HG02852 (cell line): Measurements from ENCODE around the gene NAALADL2.

Experiments
- ATAC-seq: cut with Tn5 transposase; IDR thresholded peaks from one replicate; pipeline ENCODE4 v1.9.1; 2021; ENCODE audit warnings: mild to moderate bottlenecking, moderate library complexity; ENCODE audit not compliant: unreplicated experiment

Gene NAALADL2

DNA sequence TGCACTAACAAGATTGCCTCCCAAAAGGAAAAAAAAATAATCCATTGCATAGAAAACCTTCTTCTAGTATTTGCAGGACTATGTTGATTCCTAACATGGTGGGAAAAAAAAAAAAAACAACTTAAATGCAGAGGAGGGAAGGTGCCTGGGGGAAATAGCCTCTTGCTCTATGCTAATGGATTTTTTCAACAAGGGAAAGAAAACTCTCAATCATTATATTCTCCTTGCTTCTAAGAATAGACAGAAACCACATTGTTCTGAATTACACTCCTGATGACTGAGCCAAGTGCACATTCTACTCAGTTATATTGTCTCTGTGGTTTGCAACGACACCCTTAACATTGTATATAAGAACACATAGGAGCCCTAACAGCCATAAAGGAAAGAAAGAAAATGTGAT lies 760.2 kb downstream of the NAALADL2 start:
- no peak for ATAC-seq

DNA sequence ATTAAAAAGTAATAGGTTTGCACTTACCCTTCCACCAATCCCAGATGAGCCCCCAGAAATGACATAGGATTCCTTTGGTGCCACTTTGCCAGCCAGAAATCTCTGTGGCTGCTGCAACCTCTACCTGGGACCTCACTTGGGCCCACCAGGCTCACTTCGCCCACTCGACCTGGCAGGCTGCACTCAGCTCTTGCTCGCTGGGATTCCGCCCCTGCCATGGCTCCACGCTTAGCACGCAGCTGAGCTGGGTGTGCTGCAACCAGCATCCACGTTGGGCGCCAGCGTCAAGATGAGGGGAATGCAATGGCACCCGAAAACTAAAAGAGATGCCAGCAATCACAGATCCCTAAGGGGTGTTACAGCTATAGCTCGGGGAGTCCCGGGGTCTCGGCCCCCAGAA lies 761.0 kb downstream of the NAALADL2 start:
- no peak for ATAC-seq

DNA sequence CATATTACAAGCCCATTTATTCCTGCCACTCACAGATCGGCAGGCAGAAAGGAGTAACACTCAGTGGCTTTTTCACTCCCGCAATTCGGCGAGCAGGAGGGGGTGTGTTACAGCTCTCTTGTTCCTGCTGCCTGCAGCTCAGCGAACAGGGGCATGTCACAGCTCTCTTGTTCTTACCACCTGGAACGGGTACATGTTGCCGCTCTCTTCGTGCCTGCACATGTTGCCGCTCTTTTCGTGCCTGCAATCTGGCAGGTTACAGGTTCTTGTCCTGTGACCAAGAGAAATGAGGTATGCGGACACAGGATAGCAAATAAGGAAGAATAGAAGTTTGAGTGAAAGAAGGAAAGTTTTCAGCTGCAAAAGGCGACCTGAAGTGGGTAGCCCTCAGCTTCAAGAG lies 761.4 kb downstream of the NAALADL2 start:
- ATAC-seq: no peak

DNA sequence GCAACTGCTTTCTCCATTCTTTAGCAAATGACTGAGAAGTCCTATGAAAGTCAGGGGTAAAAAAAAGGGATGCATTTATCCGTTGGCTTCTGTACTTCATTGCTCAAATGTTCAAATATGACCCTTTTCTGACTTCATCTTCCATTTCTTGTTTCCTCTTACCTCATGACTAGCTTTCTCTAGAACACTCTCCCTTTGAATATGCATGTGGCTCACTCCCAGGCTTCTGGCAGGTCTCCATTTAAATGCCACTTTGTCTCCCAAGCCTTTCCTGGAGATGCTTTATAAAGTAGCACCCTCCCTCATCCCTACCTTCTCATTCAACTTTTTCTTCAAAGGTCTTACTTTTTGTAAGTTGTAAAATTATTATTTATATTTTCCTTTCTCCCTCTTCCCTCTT lies 781.8 kb downstream of the NAALADL2 start:
- no peak for ATAC-seq

DNA sequence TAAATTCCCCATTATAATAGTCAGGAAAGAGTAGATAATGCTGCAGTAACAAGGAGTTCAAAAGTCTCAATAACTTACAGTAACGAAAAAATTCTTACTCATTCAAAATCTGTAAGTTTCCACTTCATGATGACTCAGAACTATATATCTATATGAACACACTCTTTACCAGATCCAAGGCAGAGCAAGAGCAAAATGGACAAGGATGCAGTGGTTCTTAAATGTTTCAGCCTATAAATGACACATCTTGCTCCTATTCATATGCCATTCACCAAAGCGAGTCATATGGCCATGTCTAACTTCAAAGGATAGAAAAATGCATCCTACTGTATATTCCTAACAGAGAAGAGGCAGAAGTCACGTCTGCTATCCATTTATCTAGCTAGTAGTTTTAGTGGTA lies 787.7 kb downstream of the NAALADL2 start:
- ATAC-seq: no peak

DNA sequence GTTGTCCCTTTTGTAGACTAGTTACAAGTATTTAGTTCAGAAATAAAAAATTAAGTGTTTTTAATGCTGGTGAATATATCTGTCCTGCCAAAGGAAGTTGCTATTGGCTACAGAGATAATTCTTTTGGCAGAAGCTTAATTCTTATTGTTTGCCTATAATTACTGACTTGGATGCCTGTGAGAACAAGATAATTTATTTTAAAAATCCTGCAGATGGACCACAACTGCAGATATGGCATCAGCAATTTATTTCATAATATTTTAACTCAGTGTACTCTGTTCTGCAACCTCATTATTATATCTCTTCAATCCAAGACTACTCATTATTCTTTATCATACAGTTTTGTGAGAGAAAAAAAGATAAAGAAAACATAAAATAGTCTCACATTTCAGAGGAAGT lies 789.8 kb downstream of the NAALADL2 start:
- ATAC-seq: no peak

DNA sequence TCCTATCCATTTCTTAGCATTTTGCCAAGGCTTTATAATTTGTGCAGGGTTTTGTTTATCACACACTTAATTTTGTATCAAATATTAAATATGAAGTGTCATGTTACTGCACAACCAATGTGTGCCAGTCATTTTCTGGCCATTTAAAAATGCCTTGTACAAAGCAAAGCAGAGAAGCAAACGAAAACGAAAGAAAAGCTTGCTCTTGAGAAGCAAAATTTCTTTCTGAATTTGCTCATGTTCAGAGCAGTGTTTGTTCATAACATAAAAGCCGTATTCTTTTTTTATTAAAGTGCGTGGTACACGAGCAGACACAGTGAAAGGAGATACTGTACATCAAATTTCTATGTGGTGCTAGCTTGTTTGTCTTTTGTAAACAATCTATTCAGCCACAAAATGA lies 792.6 kb downstream of the NAALADL2 start:
- ATAC-seq: no peak

DNA sequence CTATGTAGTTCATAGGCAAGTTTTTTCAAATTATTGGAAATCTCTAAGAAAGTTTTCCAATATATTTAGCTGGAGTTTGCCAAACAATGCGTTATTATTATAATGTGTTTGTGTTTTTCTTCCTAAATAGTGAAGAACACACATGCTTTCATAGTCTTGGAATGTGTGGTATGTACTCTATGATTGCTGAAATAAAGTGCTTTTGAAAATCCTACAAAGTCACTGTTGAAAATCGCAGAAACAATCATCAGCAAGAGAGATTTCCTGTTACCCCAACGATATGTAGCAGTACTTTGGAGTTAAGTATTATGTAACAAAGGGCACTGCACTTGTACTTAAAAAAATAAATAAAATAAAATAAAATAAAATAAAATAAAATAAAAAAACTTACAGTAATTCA lies 796.2 kb downstream of the NAALADL2 start:
- no peak for ATAC-seq

DNA sequence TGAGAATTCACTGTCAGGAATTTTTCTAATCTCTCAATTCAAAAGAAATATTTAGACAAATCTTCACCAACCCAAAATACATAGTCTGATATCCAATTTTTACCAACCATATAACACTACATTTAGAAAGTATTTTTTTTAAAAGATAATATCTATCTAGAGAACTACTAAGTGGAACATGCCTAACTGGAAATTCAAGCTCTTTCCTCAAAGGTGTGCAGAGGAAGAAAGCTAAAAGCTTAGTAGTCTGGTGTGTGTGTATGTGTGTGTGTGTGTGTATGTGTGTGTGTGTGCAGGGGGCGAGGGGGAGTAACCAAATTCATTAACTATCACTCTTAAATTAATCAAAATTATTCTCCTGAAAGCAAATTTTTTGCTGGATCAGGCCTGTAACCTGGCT lies 797.3 kb downstream of the NAALADL2 start:
- no peak for ATAC-seq

DNA sequence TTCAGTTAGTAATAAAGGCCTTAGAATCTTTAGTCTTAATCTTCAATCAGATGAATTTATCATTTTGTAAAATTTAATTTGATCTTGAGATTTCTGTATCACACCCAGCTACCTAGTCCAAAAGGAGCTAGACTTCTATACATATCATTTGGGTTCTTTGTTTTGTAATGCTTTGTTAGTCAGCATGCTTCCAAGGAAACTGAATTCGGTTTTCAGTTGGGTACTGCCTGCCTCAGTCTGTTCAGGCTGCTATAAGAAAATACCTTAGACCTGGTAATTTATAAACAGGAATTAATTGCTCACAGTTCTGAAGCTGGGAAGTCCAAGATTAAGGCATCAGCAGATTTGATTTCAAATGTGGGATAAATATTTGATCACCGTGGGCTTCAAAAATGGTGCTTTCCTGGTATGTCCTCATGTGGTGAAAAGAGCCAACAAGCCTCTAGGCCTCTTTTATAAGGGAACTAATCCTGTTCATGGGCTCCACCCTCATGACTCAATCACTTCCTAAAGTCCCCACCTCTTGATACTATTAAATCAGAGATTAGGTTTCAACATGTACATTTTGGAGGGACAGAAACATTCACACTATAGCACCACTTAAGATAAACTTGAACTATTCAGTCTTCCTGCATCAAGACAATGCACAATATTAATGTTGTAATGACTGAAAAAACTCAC lies 800.7 kb downstream of the NAALADL2 start:
- ATAC-seq: no peak

DNA sequence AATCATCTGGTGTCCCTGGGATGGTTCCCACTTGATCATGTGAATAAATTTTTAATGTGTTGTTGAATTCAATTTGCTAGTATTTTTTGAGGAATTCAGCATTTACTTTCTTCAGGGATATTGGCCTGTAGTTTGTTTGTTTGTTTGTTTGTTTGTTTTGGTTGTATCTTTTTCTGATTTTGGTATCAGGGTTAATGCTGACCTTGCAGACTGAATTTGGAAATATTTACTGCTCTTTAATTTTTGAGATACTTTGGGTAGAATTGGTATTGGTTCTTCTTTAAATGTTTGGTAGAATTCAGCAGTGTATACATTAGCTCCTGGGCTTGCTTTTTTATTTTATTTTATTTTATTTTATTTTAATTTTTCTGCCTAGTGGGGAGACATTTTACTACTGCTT lies 803.7 kb downstream of the NAALADL2 start:
- ATAC-seq: no peak

DNA sequence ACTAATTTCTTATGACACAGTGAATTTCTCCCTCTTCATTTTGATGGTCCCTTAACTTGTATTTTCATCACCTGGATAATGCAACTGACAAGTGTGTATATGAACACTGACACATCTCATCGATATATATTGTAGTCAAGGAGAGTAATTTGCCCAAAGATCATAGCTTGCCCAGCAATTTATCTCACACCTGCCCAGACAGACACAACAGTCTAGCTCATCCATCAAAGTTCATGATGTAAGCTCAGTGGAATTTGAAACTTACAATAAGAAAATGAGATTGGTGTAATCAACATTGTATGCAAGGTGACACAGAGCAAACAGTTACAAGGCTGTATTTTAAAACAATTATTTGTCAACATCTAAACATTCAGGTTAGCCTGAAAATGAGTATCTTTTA lies 805.8 kb downstream of the NAALADL2 start:
- ATAC-seq: no peak

DNA sequence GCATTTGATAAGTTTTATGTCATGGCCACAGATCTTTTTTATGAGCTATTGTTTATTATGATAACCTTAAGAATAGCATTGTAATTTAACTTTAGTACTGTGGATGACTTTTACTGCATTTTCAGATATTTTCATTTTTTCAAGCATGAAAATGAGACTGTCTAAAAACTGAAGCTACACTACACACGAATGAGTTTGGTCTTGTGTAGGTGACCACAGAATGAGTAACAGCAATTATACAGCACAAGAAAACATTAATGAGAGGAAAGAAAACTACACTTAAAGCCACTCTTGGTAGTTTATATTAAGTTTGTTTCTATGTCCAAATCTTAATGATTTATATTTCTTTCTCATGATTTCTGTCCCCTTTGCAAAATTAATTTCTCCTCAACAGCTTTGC lies 809.2 kb downstream of the NAALADL2 start:
- ATAC-seq: no peak

DNA sequence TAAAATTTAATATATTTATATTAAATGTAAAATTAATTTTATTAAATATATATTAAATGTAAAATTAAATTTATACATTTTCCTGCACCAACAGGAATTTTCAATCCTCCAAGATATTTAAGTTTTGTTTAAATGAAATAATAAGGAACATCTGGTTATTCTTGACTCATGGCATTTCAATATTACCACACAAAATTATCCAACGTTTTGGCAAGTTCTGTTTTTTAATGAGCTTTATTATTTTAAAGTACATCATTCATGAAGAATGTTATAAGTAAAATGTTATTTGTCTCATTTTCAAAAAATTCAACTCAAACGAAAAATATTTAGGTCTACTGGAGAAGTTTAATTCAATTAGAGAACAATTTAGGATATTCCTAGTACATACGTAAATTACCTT lies 811.4 kb downstream of the NAALADL2 start:
- ATAC-seq: no peak

DNA sequence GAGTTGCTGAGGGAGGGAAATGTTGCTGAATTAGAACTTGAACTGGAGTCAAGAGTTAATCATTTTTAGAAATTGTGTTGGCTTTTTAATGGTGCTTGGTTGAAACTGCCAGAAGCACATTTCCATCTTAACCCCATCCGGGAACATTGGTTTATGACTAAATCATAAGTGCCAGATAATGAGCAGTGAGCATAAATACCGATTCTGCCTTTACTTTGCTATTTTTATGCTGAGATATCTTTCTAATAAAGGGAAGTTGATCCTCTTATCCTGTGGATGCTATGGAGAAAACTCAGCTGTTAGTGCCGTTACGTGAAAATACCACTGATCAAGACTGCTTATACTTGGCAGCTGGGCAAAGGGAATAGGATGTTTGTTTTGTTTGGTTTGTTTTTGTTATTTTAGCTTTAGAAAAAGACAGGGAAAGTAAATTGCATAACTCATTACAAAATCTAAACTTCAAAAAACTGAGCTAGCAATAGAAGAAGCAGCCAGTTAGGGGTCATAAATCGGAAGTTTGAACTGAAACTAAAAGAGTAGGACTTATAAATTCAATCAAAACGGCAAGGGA lies 813.1 kb downstream of the NAALADL2 start:
- no peak for ATAC-seq

DNA sequence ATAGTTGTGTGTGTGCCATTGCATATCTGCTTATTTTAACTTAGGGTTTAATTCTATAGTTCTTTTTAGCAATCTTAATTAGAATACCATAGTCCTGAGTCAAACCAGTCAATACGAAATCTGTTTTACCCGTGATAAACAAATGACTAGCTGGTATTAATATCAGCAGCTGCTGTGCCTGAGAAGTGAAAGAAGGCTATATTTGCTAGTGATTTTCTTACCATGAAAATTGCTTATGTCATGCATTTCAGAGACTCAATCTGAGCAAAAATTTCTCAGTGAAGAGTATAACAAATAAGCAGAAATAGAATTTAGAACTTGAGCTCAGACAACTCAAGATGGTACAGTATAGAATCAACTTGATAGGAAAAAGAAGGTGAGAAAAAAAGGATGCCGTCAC lies 820.4 kb downstream of the NAALADL2 start:
- ATAC-seq: no peak

DNA sequence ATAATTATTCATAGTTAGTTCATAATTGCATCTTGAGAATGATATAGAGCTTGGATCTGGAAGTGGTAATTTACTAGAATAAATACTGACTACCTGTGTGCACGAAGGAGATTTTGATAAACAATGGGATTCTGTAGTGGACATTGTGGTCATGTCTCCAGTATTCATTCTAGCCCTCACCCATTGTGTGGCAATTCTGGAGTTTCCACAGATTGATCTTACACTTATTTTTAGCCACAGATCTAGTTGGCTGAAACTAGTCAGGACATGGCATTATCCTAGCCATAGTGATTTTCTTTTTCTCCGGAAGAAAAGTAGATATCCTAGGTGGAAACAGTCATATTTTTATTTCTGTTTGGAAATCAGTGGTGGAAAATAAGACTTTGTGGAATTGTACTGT lies 833.1 kb downstream of the NAALADL2 start:
- no peak for ATAC-seq

DNA sequence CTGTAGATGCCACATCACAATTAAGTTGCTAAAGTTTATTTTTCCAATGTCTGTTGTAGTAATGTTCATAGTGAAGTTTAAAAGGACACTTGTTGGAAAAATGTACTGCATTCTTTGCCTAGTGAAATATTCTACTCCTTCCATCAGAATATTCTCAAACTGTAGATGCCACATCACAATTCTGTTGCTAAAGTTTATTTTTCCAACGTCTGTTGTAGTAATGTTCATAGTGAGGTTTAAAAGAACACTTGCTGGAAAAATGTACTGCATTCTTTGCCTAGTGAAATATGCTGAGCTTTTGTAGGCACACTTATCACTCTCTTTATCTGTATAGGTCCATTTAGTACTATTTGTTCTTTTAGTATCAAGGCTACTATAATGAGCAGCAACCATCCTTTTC lies 836.1 kb downstream of the NAALADL2 start:
- no peak for ATAC-seq

DNA sequence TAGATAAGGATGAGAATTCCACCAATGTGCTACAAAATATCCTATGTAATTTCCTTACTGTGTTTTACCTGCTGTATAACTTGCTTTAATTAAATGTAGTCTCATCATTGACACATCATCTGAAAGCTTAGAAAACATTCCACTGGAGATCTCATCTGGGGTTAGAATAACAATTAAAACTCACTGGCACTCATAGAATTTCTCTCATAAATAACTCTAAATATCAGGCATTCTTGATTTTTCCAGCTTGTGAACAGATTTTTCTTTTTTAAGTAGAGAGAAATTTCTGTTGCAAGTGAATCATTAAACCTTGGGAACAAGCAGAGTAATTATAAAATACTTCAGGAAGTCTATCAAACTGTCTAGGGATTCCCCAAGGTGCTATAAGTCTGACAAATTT lies 843.8 kb downstream of the NAALADL2 start:
- no peak for ATAC-seq

DNA sequence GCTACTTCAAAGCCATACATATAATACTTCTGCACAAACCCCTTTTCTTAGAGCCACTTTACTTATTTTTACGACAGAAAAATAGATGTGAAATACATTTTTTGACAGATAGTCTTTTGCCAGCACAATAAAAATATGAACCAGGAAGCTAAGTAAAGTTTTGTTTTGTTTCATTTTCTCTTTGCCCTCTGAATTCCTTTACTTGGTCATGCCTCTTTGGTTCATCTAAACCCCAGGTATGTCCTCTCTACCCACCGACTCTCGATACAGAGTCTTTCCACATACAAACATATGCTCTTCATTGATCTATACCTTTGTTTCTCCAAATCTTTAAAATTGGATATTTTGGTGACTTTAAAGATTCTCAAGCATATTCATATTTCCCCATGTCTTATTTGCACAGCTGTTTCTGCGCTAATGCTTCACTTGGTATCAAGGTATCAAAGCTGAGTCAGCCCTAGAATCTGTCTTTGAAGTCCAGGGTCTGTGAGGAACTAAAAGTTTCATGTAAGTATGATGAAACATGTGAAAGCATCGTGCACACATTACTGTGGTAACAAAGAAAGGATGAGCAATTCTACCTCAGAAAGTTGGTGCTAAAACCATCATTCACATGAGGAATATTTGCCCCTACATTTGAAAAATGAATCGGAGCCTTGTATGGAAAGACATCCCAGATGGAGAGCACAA lies 845.4 kb downstream of the NAALADL2 start:
- ATAC-seq: no peak

DNA sequence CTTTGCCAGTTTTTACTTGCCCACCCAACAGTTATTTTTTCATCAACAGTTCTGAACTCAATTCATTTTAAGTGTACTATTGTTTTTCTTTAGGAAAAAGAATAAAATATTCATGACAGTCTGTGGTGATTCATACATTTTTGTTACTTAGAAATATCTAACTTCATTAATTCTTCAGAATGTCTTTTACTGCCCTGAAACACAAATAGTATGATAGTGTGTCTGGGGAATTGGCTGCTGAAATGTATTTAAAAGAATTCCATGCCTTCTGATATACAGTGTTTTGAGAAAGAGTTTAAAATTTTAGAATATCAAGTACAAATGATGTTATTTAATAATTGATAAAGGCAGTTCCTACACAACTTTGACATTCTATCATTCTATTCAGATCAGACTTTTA lies 854.1 kb downstream of the NAALADL2 start:
- no peak for ATAC-seq

DNA sequence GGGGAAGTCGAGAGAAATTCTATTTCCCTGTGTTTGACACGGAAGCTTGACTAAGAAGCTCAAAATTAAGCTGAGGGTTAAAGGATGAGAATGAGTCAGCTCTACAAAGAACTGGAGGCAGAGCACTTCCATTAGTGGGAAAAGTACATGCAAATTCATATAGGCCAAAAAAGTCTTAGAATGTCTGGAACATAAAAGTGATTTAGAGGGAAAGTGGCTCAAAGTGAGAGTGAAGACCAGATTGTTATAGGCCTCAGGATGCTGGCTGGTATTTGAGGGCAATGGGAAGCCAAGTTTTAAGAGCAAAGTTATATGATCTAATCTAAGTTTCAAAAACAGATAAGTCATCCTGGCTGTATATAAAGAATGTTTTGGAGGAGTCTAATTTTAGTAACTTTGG lies 857.3 kb downstream of the NAALADL2 start:
- no peak for ATAC-seq

DNA sequence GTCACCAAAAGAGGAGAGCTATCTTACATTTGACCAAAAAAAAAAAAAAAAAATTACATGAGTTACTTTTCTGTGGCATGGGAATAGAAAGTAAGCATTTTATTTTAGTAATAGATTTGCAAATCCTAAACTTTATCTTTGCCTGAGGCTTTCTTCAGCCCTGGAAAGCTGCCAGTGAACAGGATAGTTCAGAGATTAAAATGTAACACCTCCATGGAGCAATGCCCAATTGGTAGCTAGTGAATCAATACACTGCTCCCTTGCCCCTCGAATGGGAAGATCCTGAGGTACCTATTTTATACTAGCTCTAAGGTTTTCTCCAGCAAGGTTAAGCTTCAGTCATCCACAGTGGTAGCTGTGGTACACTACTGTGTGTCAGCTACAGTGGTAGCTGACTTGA lies 867.1 kb downstream of the NAALADL2 start:
- ATAC-seq: no peak
